ENCODE measurements around the gene FAM83D.

FAM83D gene

GRCh38 chr20:38924718-38925117 lies 1.5 kb upstream of the FAM83D start:
- TF ChIP-seq CTCF (IDR thresholded peaks at IDR 0.05; ENCODE audit: insufficient read depth, low read depth, low read length, missing control alignments): no peak
- DNase-seq (ENCODE audit: low read depth): no peak

GRCh38 chr20:38926934-38927616 lies 858 bp downstream of the FAM83D start:
- TF ChIP-seq CTCF (IDR thresholded peaks at IDR 0.05; ENCODE audit: insufficient read depth, low read depth, low read length, missing control alignments): no peak
- no peak for DNase-seq (ENCODE audit: low read depth)
- H3K4me3 ChIP-seq (ENCODE audit: low read depth, low read length): peak overlapping the region; percentile 88

More at GRCh38 chr20:38924718-38925117, 1.5 kb upstream of the FAM83D start:
- no peak overlapping the region for H3K4me3 ChIP-seq (ENCODE audit: low read depth, low read length)

GRCh38 chr20:38927902-38928578 lies 1.8 kb downstream of the FAM83D start:
- no peak for TF ChIP-seq CTCF (IDR thresholded peaks at IDR 0.05; ENCODE audit: insufficient read depth, low read depth, low read length, missing control alignments)
- DNase-seq (ENCODE audit: low read depth): peak; percentile 50
- peak overlapping the region; percentile 88 for H3K4me3 ChIP-seq (ENCODE audit: low read depth, low read length)

GRCh38 chr20:38930242-38930569 lies 4.0 kb downstream of the FAM83D start:
- no peak for TF ChIP-seq CTCF (IDR thresholded peaks at IDR 0.05; ENCODE audit: insufficient read depth, low read depth, low read length, missing control alignments)
- no peak for DNase-seq (ENCODE audit: low read depth)
- no peak overlapping the region for H3K4me3 ChIP-seq (ENCODE audit: low read depth, low read length)

- H3K4me3 ChIP-seq (ENCODE audit: low read depth, low read length): no peak overlapping the region
- TF ChIP-seq CTCF (IDR thresholded peaks at IDR 0.05; ENCODE audit: insufficient read depth, low read depth, low read length, missing control alignments): no peak
- DNase-seq (ENCODE audit: low read depth): no peak
Observed at GRCh38 chr20:38931984-38932383, 5.8 kb downstream of the FAM83D start.

- DNase-seq (ENCODE audit: low read depth): no peak
- no peak overlapping the region for H3K4me3 ChIP-seq (ENCODE audit: low read depth, low read length)
- no peak for TF ChIP-seq CTCF (IDR thresholded peaks at IDR 0.05; ENCODE audit: insufficient read depth, low read depth, low read length, missing control alignments)
Observed at GRCh38 chr20:38932457-38933120, 6.4 kb downstream of the FAM83D start.

All from GM12865 (cell line).